Stimulated activated CD4-positive, alpha-beta T cell treated with anti-CD3 and anti-CD28 coated beads, Interleukin-4, amount 100 ng/mL, for 24 hours (primary cell): Measurements from ENCODE around the gene ACOT8.
"Not testable (repeated sequence)": the region's sequence is repeated elsewhere in the genome, so short reads cannot be mapped to it uniquely, and the experiment has no call there.

Experiments used
- DNase-seq: peaks from one replicate; pipeline ENCODE4 v3.0.0-alpha.2; 2020

ACOT8 gene

DNA sequence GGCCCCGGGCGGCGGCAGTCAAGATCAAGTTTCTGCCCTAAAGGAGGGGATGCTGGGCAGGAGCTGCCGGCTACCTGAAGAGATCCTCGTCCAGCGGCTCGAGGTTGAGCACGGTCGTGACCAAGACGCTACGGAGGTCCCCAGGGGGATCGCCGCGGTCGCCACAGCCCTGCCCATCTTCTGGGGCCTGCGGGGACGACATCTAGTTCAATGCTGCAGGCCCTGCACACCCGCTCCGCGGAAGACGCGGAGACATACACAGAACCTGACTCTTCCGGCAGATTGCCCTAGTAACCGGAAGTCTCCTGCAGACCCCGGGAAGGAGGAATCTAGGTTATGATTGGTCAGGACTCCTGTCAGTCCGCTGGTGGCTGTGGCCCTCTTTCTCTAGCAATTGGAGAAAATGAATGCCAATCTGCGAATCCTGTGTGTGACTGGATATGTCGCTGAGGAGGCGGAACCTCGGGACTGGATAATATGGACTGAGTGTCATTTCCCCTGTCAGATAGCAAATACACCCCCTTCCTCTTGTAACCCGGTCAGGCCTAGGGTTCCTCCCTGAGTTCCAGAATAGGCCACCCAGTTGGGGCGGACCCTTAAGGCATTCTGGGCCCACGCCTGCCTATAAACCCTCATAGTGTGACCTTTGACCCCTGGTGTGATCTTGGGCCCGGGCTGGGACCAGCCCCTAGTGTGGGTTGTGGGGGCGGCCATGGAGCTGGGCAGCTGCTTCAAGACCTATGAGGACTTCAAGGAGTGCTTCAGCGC is at the start of gene ACOT8, which contains the start of gene ZSWIM3:
Gene ACOT8, minus strand, starts transcription at position 279 of the 768 bp plus-strand sequence. Its CDS starts 77 bp downstream, at position 202.
Gene ZSWIM3, plus strand, starts transcription at position 501 of the 768 bp plus-strand sequence. Its CDS starts 212 bp downstream, at position 713.
- DNase-seq = peak; percentile 98

DNA sequence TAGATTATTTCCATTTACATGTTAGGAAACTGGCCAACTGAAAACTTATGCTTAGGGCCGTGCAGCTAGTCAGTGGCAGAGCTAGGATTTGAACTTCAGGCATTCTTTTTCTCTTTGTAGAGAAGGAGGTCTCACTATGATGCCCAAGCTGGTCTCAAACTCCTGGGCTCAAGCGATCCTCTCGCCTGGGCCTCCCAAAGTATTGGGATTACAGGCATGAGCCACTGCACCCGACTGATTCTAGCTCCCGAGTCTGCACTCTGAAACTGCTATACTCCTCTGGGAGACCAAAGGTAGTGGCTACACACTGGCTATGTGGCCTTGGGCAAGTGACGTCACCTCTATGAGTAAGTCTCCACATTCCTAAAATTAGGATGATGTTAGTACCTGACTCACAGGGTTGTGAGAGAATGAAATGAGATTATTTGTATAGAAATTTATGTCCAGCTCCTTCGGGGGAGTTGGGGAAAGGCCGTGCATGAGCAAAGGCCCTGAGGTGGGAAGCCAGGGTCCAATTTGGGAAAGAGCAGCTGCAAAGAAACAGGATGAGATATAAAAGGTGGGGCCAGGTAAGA is 48.4 kb upstream of the ACOT8 start:
- DNase-seq = no peak

DNA sequence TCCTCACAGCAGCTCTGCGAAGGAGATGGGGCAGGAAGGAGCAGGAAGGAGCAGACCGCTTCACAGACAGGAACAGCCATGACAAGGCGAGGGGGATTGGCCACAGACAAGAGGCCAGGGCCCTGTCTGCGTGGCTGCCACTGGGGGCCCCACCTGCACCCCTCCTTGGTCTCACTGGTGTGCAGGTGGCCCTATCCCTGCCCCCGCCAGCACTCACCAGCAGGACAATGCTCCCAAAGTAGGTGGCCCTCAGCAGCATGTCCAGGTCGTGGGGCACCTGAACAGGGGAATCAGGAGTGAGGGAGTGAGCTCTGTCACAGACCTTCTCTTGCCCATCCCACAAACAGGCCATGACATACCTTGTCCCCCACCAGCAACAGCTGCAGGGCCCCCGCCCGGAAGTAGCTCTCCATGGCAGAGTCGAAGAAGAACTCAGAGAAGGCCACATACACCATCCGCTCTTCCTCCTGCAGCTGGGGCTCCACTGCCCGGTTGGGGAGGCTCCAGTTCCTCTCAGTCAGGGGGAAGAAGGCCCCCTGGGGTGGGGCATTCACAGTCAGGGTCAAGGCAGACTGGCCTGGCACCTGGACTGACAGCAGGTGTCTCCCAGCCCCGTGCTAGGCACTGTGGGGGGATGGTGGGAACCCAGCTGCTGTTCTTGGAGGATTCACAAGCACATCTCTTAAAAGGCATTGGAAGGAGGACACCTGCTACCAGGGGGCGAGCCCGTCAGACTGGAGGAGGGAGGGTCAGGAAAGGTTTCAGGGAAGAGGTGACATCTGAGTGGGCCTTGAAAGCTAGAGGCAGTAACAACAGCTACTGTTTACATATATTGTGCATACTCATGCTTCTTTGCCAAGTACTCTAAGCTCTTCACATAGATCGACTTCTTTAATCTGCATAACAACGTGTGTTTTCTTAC is 47.7 kb upstream of the ACOT8 start:
- no peak for DNase-seq

DNA sequence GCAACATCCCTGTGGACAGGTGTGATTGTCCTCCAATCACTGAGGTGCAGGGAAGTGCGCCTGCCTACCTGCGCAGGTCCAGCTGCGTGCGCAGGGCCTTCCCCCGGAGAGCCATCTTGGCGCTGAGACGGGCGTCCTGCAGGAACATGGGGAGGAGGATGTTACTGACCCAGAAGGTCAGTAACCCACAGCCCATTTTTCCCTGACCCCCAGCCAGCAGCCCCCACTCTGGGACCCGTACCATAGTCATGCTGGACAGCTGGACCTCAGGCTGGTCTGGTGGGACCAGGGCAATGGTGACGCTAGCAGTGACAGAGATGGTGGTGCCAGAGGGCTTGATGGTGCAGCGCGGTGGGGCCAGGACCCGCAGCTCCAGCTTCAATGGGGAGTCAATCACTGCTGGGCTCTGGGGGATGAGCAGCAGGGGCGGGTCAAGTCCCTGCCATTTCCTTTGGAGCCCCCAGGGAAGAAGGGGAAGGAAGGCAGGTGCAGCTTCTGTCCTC is 45.1 kb upstream of the ACOT8 start:
- DNase-seq = no peak

DNA sequence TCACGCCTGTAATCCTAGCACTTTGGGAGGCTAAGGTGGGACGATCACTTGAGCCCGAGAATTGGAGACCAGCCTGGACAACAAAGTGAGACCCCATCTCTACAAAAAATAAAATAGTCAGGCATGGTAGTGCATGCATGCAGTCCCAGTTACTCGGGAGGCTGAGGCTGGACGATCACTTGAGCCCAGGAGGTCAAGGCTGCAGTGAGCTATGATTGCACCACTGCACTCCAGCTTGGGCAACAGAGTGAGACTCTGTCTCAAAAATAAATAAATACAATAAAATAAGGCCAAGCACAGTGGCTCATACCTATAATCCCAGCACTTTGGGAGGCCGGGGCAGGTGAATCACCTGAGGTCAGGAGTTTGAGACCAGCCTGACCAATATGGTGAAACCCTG is 44.1 kb upstream of the ACOT8 start:
- DNase-seq = not testable (repeated sequence)

DNA sequence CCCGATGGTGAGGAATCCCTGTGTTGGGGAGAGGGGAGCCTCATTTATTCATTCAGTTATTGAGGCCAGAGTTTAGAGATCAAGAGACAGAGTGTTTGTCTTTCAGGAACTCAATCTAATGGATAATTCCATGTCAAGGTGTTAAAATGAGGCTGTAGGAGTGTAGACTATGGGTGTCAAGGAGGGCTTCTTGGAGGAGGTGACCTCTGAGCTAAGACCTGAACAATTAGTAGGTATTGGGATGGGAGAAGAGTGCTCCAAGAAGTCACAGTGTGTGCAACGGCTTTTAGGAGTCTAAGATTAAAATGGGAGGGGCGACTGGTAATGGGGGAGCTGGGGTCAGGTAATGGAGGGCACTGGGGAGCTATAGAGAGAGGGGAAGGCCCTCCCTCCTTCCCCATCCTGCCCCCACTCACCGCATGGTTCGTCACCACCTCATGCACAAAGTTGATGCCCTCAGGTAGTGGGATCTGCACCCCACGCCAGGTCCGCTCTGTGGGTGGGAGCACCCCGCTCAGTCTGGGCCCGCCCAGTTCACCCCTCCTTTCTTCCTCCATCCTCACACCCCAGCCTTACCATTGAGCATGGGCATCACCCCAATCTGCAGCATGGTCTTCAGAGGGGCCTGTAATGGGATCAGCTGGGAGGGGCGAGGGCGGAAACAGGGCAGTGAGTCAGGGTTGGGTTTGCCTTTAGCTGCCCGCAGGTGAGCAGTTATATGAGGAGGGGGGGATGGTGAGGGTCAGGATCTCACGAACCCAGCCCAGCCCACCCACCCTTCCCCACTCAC is 42.0 kb upstream of the ACOT8 start:
- no peak for DNase-seq

DNA sequence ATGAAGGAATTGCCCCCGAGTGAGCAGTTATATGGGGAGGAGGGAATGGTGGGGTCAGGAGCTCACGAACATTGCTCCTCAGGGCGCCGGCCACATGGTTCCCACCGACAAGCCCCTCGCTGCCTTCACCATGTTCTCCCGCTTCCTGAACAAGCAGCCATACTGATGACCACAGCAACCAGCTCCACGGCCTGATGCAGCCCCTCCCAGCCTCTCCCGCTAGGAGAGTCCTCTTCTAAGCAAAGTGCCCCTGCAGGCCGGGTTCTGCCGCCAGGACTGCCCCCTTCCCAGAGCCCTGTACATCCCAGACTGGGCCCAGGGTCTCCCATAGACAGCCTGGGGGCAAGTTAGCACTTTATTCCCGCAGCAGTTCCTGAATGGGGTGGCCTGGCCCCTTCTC is 41.1 kb upstream of the ACOT8 start:
- DNase-seq = no peak

DNA sequence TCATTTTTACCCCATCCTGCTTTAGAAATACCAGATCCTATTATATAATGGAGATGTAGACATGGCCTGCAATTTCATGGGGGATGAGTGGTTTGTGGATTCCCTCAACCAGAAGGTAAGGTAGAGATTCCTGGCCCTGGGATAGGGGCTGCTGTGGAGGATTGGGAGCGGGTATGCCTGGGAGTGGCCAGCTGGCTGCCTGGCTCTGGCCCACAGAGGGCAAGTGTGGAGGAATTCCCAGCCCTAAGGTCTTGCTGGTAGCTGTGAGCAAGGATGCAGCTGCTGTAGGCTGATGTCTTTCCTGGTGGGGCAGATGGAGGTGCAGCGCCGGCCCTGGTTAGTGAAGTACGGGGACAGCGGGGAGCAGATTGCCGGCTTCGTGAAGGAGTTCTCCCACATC is 40.5 kb upstream of the ACOT8 start:
- DNase-seq = no peak

DNA sequence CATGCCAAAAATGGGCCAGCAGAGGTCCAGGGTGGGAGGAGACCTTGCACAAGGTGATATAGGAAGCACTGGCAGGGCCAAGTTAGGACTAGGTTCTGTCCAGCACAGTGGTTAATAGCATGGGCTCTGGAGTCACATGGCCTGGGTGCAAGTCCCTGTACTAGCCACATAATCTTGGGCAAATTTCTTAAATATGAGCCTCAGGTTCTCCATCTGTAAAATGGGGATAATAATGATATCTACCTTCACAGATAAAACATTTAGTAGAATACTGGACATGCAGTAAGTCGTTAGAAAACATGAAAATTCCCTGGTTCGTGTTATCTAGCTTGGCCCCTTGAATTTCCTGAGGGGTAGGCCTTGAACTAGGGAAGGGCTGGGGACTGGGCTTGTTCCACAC is 40.1 kb upstream of the ACOT8 start:
- DNase-seq = no peak

DNA sequence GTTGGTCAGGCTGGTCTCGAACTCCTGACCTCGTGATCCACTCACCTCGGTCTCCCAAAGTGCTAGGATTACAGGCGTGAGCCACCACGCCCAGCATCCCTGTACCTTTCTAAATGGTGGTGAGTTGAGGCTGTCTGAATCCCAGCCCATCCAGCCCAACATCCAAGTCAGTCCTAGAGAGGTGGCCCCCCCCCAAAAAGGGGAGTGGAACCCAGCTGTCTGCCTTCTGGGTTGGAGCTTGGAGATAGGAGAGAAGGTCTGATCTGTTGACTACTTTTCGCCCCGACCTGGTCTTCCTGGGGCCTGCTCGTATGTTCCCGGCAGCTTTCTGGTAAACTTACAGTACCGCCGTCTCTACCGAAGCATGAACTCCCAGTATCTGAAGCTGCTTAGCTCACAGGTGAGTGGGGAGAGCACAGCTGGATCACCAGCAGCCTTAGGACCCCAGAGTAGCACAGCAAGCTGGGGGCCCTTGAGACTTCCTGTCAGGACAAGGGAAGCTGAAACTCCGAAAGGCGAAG is 39.5 kb upstream of the ACOT8 start:
- no peak for DNase-seq

DNA sequence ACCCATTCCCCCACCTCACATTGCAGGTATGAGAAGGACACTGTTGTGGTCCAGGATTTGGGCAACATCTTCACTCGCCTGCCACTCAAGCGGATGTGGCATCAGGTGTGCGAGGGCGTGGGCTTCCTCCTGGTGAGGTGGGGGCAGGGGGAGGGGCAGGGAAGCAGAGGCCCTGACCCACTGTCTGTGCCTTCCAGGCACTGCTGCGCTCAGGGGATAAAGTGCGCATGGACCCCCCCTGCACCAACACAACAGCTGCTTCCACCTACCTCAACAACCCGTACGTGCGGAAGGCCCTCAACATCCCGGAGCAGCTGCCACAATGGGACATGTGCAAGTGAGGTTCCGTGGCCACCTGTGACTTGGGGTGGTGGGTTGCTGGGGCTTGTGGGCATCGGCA is 37.6 kb upstream of the ACOT8 start:
- no peak for DNase-seq

DNA sequence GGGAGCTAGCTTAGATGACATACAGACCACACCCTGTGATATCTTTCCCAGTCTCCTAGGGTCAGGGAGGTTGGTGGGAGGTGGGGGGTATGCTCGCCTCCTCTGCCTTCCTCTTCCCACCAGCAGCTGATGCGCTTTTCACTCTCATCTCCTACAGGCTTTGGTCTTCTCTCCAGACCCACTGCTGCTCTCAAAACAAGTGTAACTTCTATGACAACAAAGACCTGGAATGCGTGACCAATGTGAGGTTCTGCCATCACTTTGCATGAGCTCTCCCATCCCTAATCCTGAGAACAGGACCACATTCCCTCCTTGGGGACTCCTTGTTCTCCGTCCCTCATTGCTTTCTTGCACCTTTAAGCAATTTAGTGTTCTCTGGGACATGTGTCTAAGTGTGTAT is 36.6 kb upstream of the ACOT8 start:
- no peak for DNase-seq

DNA sequence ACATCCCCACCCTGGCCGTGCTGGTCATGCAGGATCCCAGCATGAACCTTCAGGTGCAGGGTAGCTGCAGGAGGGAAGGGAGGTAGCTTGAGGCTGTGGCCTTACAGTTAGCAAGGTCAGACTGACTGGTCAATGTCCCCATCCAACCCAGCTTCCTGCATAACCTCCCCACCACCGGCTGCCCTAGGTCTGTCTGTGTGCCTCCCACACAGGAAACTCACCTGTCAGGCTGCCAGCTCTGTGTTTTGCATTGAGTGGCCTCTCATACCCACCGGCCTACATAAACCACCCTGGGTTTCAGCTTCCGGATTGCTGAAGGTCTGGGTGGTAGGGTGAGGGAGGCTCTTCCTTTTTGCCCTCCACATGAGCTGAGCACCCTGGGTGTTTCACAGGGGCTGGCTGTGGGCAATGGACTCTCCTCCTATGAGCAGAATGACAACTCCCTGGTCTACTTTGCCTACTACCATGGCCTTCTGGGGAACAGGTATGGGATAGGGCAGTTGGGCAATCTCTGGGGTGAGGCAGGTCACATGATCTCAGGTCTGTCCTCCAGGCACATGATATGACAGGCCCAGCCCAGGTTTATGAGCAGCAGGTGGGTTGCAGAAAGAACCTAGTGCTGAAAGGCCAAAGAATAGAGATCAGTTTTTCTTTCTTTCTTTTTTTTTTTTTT is 35.8 kb upstream of the ACOT8 start:
- DNase-seq = peak; percentile 33

DNA sequence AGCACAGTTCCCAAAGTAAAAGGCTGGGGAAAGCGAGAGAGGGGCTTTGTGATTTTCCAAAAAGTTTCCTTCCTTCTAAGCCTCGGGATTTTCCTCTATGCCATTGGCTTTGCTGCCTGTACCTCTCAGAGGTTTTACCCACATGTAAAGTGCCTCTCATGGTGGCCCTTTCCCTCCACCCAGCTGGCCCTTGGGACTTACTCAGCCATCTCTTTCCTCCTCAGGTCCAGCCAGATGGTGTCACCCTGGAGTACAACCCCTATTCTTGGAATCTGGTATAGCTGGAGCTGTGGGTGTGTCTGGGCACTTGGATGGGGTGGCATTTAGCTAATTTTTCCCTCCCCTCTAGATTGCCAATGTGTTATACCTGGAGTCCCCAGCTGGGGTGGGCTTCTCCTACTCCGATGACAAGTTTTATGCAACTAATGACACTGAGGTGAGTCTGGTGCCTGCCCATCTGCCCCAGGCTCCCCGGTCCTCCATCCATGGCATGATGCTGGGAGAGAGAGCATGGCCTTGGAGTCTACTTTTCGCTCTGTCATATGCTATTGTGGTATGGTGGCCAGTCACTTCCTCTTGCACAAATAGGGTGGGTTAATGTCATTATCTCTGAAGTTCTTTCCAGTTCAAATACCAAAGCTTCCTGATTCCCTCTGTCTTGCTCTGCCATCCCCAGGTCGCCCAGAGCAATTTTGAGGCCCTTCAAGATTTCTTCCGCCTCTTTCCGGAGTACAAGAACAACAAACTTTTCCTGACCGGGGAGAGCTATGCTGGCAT is 35.0 kb upstream of the ACOT8 start:
- DNase-seq = no peak

DNA sequence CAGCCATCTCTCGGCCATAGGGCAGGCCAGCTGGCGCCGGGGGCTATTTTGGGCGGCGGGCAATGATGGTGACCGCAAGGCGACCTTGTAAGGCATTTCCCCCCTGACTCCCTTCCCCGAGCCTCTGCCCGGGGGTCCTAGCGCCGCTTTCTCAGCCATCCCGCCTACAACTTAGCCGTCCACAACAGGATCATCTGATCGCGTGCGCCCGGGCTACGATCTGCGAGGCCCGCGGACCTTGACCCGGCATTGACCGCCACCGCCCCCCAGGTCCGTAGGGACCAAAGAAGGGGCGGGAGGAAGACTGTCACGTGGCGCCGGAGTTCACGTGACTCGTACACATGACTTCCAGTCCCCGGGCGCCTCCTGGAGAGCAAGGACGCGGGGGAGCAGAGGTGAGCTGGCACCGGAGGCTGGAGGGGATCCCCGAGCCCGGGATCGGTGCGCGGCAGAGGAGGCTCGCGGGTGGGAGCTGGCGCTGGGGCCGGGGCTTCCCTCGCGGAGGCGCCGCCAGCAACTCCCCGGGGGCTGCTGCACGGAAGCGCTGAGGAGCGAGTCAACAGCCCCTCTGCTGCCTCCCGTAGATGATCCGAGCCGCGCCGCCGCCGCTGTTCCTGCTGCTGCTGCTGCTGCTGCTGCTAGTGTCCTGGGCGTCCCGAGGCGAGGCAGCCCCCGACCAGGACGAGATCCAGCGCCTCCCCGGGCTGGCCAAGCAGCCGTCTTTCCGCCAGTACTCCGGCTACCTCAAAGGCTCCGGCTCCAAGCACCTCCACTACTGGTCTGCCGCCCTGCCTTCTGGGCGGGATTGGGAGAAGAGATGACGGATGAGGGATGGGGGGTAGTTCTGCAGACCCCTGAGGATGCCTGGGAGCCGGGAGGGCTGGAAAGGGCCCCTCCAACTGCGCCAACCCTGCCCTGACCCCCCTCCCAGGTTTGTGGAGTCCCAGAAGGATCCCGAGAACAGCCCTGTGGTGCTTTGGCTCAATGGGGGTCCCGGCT is 34.1 kb upstream of the ACOT8 start, which contains the start of the genes CTSA and NEURL2:
Gene CTSA, plus strand, starts transcription at position 351 of the 999 bp plus-strand sequence. Its CDS starts 234 bp downstream, at position 585.
Gene NEURL2, minus strand, starts transcription at position 224 of the 999 bp plus-strand sequence. Its CDS starts 217 bp downstream, at position 7.
- DNase-seq = peak; percentile 90

DNA sequence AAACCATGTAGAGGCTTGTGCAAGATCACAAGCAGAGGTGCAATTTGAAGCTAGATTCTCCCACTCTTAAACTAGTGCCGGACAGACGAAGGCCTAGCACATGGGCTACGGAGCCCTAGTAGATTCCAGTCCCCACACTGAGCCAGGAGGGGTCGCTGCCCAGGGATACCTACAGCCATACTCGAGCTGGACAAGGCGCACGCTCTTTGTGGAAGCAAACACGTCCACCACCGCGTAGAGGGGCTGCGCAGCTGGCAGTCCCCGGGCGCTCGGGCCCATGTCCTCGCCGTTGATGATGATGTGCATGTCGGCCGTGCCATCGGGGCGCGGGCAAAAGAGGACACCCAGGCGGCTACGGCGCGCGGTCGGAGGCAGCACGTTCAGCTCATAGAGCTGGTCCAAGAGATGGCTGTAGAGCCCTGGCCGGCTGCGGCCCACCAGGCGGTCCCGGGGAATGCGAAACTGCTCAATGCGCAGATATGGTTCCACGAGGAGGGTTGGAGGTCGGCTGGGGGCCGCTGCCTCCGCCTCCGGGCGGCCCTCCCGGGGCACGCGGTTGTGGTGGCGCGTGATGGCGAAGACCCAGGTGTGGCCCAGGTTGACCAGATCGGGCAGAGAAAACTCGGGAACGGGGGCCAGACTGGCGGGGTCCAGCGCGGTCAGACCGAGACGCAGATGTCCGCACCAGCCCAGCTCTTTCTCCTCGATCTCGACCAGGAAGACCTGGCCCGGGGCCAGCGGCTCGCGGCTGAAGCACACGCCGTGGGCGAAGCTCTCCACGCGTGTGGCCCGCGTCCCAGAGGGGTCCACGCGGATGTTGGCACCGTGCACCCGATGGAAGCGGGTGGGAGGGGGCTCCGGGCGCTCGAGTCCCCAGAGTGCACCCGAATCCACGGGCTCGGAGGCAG is 33.1 kb upstream of the ACOT8 start:
- DNase-seq = peak; percentile 45

DNA sequence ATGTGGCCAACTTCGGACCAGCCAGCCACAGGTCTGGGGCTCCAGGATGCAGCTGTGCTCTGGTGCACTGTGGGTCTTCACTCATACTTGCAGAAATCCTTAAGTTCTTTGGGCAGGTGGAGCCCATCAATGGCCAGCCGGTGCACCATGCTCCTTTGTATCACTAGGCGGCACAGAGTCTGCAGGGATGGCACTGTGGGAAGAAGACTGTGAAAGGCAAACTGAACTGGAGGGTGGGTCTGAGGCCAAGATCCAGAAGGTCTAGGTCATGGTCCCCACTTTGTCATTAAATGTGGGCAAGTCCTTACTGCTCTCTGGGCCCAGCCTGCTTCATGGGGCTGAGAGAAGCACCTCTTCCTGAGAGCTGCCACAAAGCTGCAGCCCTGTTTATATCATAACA is 31.5 kb upstream of the ACOT8 start:
- no peak for DNase-seq

DNA sequence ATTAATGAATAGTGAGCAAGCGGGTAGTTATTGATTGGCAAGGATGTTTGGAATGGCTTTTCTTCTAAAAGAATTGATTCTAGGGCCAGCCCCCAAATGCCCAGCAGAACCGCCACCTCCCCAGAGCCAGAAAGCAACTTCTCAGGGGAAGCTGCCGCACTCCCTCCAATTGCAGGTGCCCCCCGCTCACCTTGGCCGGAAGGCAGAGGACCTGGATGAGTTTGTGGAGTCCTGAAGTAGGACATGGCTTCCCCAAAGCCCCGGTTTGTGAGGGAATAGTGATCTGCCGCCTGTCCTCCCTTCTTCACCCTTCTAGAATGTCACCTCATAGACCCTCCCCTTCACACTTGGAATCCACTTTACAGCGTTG is 30.1 kb upstream of the ACOT8 start, which contains the start of gene SPATA25:
Gene SPATA25, minus strand, starts transcription at position 277 of the 370 bp plus-strand sequence. Its CDS starts 32 bp downstream, at position 245.
- DNase-seq = no peak
